OCI-LY7 (cell line): ENCODE measurements around the gene SOCS7. TPM values are rescaled to one million over a fixed set of nuclear protein-coding genes. Genes with fewer than 3 reads are reported as not detected.

Source experiments
- BruUV-seq: library from RNA; stranded (reverse); fragments of 400-500 nt; replicated peaks from 2 replicates; lab custom pipeline; 2021; lab: Mats Ljungman, UMichigan
- CTCF ChIA-PET: fragments of 300-600 bp; sonication (Branson Sonifier 250); formaldehyde crosslinking; loops from one replicate; lab custom pipeline; 2022; ENCODE audit warnings: antibody characterized with exemption; ENCODE audit not compliant: unreplicated experiment; lab: Charles Lee
- POLR2A ChIA-PET: fragments of 300-600 bp; sonication (Branson Sonifier 250); formaldehyde crosslinking; loops from one replicate; lab custom pipeline; 2022; ENCODE audit warnings: antibody characterized with exemption; lab: Charles Lee
- DNase-seq: peaks from one replicate; pipeline ENCODE4 v3.0.0-alpha.2; 2015; ENCODE audit warnings: low spot score
- H2AFZ ChIP-seq: fragments of 200-600 bp; sonication (generic), shearing (Covaris generic); 2 replicates; pipeline ENCODE4 v1.6.1; 2014; ENCODE audit warnings: mild to moderate bottlenecking, antibody characterized with exemption, low read length, moderate library complexity
- H3K27ac ChIP-seq: fragments of 200-600 bp; sonication (generic); 2 replicates; pipeline ENCODE4 v1.5.1; 2014; ENCODE audit warnings: mixed run types, low read depth, mild to moderate bottlenecking, moderate library complexity, low read length, inconsistent platforms; ENCODE audit not compliant: poor library complexity, severe bottlenecking
- H3K36me3 ChIP-seq: fragments of 200-600 bp; sonication (generic); 2 replicates; pipeline ENCODE4 v1.6.1; 2014; ENCODE audit warnings: mild to moderate bottlenecking, antibody characterized with exemption, low read length, moderate library complexity, mixed read lengths; ENCODE audit not compliant: insufficient read depth
- H3K4me1 ChIP-seq: fragments of 200-600 bp; sonication (generic); 2 replicates; pipeline ENCODE4 v1.5.1; 2014; ENCODE audit warnings: mild to moderate bottlenecking, low read length; ENCODE audit not compliant: insufficient read depth, poor library complexity, severe bottlenecking
- H3K4me2 ChIP-seq: fragments of 200-600 bp; sonication (generic); 2 replicates; pipeline ENCODE4 v1.6.1; 2014; ENCODE audit warnings: mild to moderate bottlenecking, low read length
- H3K4me3 ChIP-seq: fragments of 200-600 bp; sonication (generic); 2 replicates; pipeline ENCODE4 v1.5.1; 2014; ENCODE audit warnings: mild to moderate bottlenecking, low read depth, low read length; ENCODE audit not compliant: poor library complexity, severe bottlenecking
- H3K79me2 ChIP-seq: fragments of 200-600 bp; sonication (generic); 2 replicates; pipeline ENCODE4 v1.6.1; 2016; ENCODE audit warnings: low read depth, mild to moderate bottlenecking, low read length, moderate library complexity, mixed read lengths; ENCODE audit not compliant: insufficient read depth
- H3K9me2 ChIP-seq: fragments of 200-600 bp; sonication (generic); 2 replicates; pipeline ENCODE4 v1.6.1; 2016; ENCODE audit warnings: mild to moderate bottlenecking, low read length, mixed read lengths; ENCODE audit not compliant: insufficient read depth
- H3K9me3 ChIP-seq: fragments of 200-600 bp; sonication (generic); 2 replicates; pipeline ENCODE4 v1.6.1; 2014; ENCODE audit warnings: mild to moderate bottlenecking, mixed run types, low read length, mixed read lengths
- H4K20me1 ChIP-seq: fragments of 200-600 bp; sonication (generic); 2 replicates; pipeline ENCODE4 v1.6.1; 2014; ENCODE audit warnings: mild to moderate bottlenecking, antibody characterized with exemption, low read length, moderate library complexity, mixed read lengths; ENCODE audit not compliant: insufficient read depth
- EZH2phosphoT487 ChIP-seq: fragments of 200-600 bp; sonication (generic); IDR thresholded peaks from 2 replicates; pipeline ENCODE4 v1.6.1; 2018; ENCODE audit warnings: low read depth, borderline replicate concordance, mild to moderate bottlenecking, mixed run types, antibody characterized with exemption, low read length, moderate library complexity, mixed read lengths
- intact Hi-C: fragments of 100-400 bp; cut with micrococcal nuclease; formaldehyde crosslinking; loops from one replicate; pipeline ENCODE4 v1.10.0; 2022; ENCODE audit not compliant: unreplicated experiment
- total RNA-seq, 2 experiments: library from RNA; depleted of rRNA in 1 of 2; stranded (reverse); fragments of >200 nt in 1 of 2; shearing (Covaris generic) in 1 of 2; gene quantifications; 2 replicates each; pipeline ENCODE4 v1.2.3, GENCODE V29; 2014 to 2022
- TF ChIP-seq, protein P1 (sequence below): fragments of 200-600 bp; sonication (generic); conservative IDR thresholded peaks from 2 replicates; pipeline ENCODE4 v1.5.1; 2014; ENCODE audit warnings: mild to moderate bottlenecking, antibody characterized with exemption, low read length, moderate library complexity, mixed read lengths

The SOCS7 gene
- total RNA-seq, 2 experiments from 2014 or later, result 36.1 to 39.1 TPM

DNA sequence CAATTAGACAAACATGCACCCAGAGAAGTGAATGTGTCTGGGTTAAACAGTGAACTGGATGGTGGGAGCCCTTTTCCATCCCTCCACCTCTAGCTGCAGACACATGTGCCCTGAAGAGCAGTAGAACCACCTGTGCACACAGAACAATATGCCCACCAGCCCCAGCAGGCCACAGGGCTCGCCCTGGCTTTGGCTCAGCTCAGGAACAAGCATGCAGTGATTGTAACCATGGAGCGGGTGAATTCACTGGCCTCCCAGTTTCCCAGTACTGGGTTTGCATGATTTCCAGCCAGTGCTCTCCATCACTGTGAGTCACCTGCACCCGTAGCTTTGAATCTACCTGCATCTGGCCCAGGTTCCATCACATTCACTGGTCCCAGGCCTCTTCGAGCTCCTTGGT lies 13.1 kb upstream of the SOCS7 start:
- Histone ChIP-seq H3K9me2 (no peaks in the 10 kb centered on the region), H3K27ac (no peak overlapping the region), H3K9me3 (no peaks in the 10 kb centered on the region), H4K20me1 (no peaks in the 10 kb centered on the region), H3K79me2 (no peaks in the 10 kb centered on the region), H2AFZ (no peak overlapping the region), H3K36me3 (no peaks in the 10 kb centered on the region), H3K4me1 (peaks cover 5% of the 10 kb centered on the region), H3K4me2 (no peak overlapping the region), H3K4me3 (no peak overlapping the region)
- ChIA-PET POLR2A (interaction anchor here (0.8 to 0.9 kb wide), 2 partner anchors 14 to 75 kb away, joined by 3 read pairs; no protein-coding TSS in a partner anchor), CTCF (no interaction called here)
- intact Hi-C loops, result no loop called here
- BruUV-seq, result no TSS peak
- DNase-seq, result no peak
- TF ChIP-seq EZH2phosphoT487, result no peak
- TF ChIP-seq, protein P1, sequence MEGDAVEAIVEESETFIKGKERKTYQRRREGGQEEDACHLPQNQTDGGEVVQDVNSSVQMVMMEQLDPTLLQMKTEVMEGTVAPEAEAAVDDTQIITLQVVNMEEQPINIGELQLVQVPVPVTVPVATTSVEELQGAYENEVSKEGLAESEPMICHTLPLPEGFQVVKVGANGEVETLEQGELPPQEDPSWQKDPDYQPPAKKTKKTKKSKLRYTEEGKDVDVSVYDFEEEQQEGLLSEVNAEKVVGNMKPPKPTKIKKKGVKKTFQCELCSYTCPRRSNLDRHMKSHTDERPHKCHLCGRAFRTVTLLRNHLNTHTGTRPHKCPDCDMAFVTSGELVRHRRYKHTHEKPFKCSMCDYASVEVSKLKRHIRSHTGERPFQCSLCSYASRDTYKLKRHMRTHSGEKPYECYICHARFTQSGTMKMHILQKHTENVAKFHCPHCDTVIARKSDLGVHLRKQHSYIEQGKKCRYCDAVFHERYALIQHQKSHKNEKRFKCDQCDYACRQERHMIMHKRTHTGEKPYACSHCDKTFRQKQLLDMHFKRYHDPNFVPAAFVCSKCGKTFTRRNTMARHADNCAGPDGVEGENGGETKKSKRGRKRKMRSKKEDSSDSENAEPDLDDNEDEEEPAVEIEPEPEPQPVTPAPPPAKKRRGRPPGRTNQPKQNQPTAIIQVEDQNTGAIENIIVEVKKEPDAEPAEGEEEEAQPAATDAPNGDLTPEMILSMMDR, result no peak

DNA sequence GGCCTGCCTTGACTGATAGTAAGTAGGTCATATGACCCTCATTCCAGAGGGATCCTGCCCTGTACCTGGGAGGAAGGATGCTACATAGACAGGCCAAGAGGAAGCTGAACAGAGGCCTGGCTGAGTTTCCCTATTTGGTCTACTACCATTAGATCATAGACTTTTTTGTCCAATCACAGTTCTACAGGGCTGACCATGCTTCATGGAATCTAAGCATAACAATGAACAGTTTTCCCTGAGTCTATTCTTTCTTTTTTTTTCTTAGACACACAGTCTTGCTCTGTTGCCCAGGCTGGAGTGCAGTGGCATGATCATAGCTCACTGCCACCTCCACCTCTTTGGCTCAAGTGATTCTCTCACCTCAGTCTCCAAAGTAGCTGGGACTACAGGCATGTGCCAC lies 11.8 kb upstream of the SOCS7 start:
- Histone ChIP-seq H3K4me1 (peaks cover 5% of the 10 kb centered on the region), H3K4me3 (no peak overlapping the region), H3K36me3 (no peaks in the 10 kb centered on the region), H2AFZ (no peak overlapping the region), H3K4me2 (no peak overlapping the region), H3K9me2 (no peaks in the 10 kb centered on the region), H3K9me3 (no peaks in the 10 kb centered on the region), H3K79me2 (no peaks in the 10 kb centered on the region), H3K27ac (no peak overlapping the region), H4K20me1 (no peaks in the 10 kb centered on the region)
- intact Hi-C loops, result no loop called here
- CTCF ChIA-PET, result interaction anchor here (0.5 to 1.2 kb wide), 2 partner anchors 10 to 80 kb away, joined by 3 to 4 read pairs; no protein-coding TSS in a partner anchor
- no peak for DNase-seq
- TF ChIP-seq, protein P1, result no peak
- no peak for TF ChIP-seq EZH2phosphoT487
- no TSS peak for BruUV-seq
- POLR2A ChIA-PET, result interaction anchor here (0.5 to 1.1 kb wide), 3 partner anchors 9 to 75 kb away, joined by 3 to 7 read pairs (median 4); no protein-coding TSS in a partner anchor

DNA sequence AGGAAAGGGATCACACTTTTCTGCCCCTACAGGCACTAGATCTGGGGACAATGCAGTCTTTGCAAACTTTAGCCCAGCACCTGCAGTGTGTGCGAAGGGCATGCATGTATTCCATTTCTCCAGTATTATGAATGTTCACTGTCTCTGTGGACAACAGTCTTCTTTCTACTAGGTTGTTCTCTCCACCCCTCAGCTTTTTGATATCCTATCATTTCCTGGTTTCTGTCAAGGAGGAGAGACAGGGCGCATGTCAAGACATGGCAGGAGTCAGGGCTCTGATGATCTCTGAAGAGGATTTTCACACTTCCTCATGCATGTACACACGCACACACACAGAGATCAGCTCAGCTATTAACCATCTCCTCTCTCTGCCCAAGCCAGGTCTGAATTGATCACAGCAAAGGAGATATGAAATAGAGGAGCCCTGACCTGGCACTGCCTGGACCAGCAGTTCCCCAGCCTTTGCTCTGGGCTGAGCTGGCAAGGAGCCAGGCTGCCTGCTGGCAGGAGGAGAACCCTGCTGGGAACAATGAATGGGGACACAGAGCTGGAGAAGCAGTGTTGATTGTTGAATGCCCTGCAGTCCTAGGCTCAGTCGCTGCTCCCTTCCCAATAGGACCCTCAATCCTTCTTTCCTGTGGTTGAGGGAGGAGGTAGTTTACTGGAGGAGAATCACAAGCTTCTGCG lies 10.5 kb upstream of the SOCS7 start:
- H3K4me2 ChIP-seq, result no peak overlapping the region
- H3K36me3 ChIP-seq, result no peaks in the 10 kb centered on the region
- no peaks in the 10 kb centered on the region for H3K9me3 ChIP-seq
- no peaks in the 10 kb centered on the region for H4K20me1 ChIP-seq
- TF ChIP-seq, protein P1, result no peak
- no peak for TF ChIP-seq EZH2phosphoT487
- H3K9me2 ChIP-seq, result no peaks in the 10 kb centered on the region
- ChIA-PET CTCF (interaction anchor here (0.6 kb wide), 1 partner anchor 327 kb away, joined by 3 read pairs; no protein-coding TSS in a partner anchor), POLR2A (interaction anchor here (1.0 kb wide), 1 partner anchor 12 kb away, joined by 3 read pairs; no protein-coding TSS in a partner anchor)
- H3K27ac ChIP-seq, result no peak overlapping the region
- peak overlapping the region; percentile 42; the same call in 1 of the 2 replicates for H2AFZ ChIP-seq
- peaks cover 5% of the 10 kb centered on the region for H3K4me1 ChIP-seq
- no peak for DNase-seq
- no TSS peak for BruUV-seq
- H3K4me3 ChIP-seq, result no peak overlapping the region
- intact Hi-C loops, result no loop called here
- H3K79me2 ChIP-seq, result no peaks in the 10 kb centered on the region
